Measurements from ENCODE around the gene APOH.
"Not testable (repeated sequence)": the region's sequence is repeated elsewhere in the genome, so short reads cannot be mapped to it uniquely, and the experiment has no call there.

Gene APOH, protein sequence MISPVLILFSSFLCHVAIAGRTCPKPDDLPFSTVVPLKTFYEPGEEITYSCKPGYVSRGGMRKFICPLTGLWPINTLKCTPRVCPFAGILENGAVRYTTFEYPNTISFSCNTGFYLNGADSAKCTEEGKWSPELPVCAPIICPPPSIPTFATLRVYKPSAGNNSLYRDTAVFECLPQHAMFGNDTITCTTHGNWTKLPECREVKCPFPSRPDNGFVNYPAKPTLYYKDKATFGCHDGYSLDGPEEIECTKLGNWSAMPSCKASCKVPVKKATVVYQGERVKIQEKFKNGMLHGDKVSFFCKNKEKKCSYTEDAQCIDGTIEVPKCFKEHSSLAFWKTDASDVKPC

DNA sequence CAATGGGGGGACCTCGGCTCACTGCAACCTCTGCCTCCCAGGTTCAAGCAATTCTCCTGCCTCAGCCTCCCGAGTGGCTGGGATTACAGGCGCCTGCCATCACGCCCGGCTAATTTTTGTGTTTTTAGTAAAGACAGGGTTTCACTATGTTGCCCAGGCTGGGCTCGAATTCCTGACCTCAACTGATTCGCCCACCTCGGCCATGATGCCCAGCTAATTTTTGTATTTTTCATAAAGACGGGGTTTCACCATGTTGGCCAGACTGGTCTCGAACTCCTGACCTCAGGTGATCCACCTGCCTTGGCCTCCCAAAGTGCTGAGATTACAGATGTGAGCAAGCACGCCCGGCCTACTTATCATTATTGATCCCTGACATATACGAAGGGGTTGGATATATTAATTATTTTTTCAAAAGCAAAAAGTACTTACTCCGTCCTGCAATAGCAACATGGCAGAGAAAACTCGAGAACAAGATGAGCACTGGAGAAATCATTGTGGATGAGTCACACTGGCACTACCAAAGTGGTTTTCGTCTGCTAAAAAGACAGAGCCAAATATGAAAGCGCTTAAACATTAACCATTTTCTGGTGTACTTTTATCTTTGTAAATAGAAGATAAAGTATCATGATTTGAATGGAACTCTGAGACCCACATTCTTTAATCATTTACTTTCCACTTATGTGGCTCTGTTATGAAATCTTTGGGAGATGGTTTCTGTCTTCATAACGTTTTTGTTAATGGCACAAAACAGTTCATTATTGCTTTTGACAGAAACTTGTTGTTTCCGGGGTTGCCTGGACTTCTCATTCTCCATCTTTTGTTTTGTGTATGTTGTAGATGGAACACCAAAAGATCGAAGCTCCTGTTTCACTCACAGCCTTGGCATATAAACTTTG, at the start of gene APOH:
Gene APOH (minus strand): TSS at position 529 of the 896 bp plus-strand sequence. CDS start 36 bp downstream, at position 493.
- no peak for DNase-seq (ENCODE audit: low read depth)

DNA sequence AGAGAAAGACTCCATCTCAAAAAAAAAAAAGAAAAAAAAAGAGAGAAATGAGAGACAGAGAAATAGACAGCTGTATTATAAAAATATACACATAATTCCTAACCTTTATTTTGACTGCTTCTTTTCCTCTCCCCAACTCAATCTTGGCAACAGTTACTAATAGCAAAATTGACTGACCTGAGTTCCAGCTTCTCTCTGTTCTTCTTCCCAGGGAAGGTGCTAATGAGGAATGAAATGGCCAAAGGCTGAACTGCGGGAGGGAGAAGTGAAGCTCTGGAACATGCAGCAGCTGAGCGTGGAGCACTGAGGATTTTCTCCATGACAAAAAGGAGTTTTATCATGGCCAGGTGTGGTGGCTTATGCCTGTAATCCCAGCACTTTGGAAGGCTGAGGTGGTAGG, 48.0 kb upstream of the APOH start:
- DNase-seq (ENCODE audit: low read depth), result no peak

DNA sequence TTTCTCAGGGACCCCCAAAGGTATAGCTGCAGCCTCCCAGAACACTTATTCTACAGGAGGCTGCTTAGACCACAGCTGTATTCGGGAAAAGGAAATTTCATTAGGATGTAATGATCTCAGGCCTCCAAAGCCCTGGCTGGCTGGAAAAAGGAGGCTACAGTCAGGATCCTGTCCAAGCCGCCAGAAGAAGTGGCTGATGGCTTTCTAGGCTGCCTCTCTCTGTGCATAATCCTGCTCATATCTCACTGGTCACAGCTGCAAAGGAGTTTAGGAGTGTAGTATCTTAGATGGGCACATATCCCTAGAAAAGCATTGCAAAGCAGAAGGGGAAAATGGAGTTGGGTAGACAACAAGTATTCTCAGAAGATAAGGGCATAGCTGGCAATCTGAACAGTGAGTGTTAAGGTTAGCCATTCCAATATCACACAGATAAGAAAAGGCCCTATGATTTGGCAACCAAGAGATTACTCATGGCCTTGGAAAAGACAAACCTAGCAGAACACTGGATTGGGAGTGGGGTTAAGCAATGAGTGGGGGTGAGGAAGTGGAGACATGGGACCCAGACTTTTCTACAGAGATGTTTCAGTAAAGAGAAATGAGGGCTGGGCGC, 47.2 kb upstream of the APOH start:
- DNase-seq (ENCODE audit: low read depth), result peak; percentile 47

DNA sequence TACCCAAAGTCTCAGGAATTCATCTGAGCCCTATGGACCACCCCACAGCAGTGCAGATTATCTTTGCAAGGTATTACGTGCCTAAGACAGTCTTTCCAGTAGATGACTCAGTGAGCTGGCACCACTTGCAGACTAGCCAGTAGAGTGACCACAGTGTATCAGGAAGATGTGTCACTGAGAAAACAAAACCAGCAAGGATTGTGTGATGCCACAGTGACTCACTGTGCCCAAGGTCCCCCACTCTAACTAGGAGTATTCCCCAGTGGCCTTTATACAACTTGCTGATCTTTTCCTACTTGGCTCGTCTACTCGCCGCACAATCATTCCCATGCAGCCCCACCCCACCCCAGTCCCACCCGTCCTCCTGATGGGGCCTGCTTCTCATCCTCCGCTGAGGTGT, 46.4 kb upstream of the APOH start:
- DNase-seq (ENCODE audit: low read depth), result peak; percentile 98

DNA sequence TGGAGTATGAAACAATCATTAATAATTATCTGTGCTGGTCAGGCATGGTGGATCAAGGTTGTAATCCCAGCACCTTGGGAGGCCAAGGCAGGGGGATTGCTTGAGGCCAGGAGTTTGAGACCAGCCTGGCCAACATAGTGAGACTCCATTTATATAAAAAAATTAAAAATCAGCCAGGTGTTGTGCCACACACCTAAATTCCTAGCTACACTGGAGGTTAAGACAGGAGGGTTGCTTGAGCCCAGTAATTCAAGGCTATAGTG, 44.3 kb upstream of the APOH start:
- DNase-seq (ENCODE audit: low read depth), result no peak

DNA sequence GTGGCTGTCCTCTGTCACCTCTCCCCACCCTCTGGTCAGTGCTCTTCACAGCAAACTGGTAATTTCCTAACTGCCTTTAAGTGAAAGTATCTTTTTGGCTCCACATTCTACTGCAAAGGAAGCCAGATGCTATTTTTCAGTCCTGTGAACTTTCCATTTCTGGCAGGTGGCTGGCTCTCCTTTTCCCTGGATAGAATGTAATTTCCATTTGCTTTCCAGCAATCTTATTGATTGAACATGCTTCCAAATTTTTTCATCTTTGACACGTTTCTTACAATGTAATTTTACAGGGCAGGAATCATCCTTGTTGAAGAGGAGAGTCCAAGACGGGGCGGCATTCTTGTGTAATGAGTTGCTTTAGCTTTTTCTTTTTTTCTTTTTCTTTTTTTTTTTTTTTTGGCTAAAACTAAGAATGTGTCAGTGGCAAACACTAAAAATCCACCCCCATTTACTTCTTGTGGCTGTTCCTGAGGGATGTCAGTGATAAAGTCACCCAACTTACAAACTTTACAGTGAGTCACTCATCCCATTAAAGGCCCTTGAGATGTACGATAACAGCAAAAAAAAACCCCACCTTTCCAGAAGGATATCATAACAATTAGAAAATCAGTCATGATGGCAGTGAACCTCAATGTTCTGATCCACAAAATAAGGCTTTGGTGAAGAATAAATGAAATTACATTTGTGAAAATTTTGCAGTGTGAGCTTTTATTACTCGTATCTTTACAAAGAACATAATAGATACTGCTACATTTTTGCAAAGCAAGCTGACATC, 43.8 kb upstream of the APOH start:
- peak; percentile 95 for DNase-seq (ENCODE audit: low read depth)

DNA sequence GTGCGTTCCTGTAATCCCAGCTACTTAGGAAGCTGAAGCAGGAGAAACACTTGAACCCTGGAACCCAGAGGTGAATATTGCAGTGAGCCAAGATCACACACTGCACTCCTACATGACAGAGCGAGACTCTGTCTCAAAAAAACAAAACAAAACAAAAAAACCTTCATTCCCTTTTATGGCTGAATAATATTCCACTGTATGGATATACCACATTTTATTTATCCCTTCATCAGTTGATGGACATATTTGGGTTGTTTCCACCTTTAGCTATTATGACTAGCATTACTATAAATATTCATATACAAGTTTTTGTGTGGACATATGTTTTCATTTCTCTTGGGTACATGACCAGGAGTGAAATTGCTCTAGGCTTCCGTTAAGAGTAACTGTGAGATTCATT, 42.3 kb upstream of the APOH start:
- DNase-seq (ENCODE audit: low read depth), result no peak

DNA sequence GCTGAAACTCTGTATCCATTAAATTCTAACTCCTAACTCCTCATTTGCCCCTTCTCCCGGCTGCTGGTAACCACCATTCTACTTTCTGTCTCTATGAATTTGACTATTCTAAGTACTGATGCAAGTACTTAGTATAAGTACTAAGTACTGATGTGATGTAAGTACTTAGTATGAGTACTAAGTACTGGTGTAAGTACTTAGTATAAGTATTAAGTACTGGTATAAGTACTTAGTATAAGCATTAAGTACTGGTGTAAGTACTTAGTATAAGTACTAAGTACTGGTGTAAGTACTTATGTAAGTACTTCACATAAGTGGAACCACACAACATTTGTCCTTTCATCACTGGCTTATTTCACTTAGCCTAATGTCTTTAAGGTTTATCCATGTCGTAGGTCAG, 40.9 kb upstream of the APOH start:
- DNase-seq (ENCODE audit: low read depth), result no peak

DNA sequence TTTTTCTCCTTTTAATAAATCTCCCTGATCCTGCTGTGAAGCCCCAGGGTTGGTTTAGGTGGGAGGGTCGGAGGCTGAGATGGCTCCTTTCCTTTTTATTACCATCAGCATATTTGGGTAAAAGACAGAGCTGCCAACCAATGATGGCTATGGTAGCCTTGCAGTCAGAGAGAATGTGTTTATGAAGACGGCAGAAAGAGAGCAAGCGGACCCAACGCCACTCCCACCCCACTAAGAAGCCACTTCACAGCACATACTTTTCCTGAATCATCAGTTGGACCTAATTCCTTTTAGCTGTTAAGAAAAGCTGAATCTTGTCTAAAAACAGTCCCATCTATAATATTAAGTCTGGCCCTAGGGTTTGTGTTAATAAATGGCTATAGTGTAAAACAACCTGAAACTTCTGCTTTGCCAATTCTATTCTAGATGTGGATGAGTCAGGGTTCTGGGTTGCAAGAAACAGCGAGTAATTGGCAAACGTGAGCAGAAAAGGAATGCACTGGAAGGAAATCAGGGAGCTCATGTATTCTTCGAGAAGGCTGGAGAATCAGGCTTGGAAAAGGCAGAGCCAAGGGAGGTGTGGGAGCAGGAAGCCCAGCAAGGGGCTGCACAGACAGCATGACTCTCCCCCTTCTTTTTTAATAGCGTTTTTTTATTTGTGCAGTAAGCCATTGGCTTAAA, 39.2 kb upstream of the APOH start:
- DNase-seq (ENCODE audit: low read depth), result peak; percentile 91

DNA sequence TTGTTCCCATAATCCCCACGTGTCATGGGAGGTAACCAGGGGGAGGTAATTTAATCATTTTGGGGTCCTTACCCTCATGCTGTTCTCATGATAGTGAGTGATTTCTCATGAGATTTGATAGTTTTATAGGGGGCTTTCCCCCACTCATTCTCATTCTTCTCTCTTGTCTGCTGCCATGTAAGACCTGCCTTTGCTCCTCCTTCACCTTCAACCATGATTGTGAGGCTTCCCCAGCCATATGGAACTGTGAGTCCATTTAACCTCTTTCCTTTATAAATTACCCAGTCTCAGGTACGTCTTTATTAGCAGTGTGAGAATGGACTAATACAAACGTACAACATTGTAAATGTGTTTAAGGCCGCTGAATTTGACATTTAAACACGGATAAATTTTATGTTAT, 35.5 kb upstream of the APOH start:
- no peak for DNase-seq (ENCODE audit: low read depth)

DNA sequence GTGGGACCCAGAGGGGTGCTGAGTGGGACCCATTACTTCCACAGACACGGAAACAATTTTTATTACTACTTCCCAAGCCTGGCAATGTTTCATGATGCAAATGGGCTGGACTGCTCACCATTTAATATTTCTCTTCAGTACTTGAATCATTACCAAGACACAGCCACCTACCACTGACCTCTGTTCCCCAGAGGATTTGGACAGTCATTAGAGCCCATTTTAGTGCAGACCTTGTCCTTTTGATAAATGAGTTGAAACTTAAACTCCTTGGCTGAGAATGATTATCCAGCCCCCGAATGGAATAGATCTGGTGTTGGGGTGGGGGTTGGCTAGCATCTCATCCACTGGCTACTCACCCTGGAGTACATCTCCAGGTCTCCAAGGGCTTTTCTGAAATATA, 33.6 kb upstream of the APOH start:
- DNase-seq (ENCODE audit: low read depth), result no peak

DNA sequence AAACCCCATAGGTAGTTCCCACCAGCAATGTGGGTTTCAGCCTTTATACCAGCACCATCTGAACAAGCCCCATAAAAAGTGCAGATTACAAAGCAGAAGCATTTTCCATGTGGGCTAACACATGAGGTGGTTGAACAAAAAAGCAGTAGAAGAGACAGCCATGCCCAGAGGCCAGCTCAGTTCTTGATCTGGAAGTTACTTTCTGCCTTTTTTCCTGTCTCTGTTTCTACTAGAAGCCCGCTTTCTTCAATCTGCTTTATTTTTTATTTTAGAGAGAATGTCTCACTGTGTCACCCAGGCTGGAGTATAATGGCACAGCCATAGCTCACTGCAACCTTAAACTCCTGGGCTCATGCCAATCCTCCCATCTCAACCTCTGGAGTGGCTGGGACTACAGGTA, 31.5 kb upstream of the APOH start:
- DNase-seq (ENCODE audit: low read depth), result no peak

DNA sequence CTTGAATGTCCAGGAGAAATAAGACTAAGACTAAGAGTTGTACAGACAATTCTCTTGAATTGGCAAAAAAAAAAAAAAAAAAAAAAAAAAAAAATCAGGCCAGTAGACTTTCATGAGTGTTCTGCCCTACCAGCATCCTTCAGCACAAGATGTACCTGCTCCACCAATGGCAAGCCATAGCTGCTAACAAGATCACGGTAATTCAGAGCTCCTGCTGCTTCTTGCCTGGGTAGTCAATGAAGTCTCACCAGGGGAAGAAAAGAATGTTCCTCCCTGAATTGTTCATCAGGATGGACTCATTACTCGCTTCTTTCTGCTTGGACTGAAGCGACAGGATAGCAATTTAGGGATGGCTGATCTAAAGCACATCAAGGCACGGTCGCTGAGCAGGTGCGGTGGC, 31.1 kb upstream of the APOH start:
- no peak for DNase-seq (ENCODE audit: low read depth)

DNA sequence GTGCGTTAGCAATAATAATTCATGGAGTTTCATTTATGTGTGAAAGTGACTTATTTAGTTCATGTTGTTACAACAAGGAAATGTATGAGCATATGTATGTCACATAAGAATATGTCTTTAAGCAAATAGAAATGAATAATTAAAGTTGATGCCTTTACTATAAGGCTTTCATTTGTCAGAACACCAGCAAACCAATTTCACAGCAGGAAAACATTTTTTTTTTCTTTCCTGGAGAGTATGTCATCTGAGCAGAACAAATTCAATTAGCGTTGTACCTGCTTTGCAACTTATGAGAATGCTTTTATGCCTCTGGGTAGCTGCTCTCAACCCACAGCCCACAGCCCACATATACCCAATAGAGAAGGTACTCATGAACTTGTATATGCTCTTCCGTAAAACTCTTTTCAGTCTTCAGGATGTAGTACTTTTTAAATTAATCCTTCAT, 26.3 kb upstream of the APOH start:
- DNase-seq (ENCODE audit: low read depth), result no peak

DNA sequence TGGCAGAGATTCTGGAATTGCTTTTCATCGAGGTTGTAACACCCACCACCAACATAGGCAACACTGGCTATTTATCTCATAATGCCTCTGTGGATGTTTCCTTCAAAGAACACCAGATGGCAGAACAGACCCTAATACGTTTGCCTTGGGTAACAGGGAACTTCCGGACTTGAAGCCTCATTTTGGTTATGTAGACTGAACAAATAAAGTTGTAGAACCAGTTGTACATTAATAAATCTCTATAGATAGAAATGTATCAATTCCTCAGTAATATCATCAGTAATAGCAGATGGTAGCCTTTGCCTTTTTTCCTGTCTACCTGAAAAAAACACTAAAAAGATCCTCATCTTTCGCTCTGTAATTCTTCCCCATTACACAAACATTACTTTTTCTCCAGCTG, 25.9 kb upstream of the APOH start:
- DNase-seq (ENCODE audit: low read depth), result peak; percentile 81

DNA sequence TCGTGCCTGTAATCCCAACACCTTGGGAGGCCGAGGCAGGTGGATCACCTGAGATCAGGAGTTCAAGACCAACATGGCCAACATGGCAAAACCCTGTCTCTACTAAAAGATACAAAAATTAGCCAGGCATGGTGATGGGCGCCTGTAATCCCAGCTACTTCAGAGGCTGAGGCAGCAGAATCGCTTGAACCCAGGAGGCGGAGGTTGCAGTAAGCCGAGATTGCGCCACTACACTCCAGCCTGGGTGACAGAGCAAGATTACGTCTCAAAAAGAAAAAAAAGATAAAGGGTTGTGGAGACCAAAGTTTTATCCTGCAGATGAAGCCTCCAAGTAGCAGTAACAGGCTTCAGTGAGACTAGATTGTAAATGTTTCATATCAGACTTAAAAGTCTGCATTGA, 24.2 kb upstream of the APOH start:
- not testable (repeated sequence) for DNase-seq (ENCODE audit: low read depth)

DNA sequence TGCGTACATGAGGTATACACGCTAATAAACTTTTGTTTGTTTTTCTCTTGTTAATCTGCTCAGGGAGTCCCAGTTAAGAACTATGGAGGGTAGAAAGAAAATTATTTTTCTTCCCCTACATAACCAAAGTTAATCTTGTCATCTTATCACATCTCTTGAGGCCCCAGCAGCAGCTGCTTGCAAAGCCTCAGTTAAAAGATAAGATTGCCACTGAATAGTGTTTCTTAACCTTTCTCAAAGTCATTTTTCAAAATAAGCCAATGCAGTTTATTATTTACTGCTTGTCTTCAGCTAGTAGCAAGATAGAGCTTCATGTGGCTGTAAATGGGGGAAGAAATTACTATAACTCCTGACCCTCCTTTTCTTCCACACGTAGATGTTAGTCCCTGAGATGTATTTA, 21.5 kb upstream of the APOH start:
- DNase-seq (ENCODE audit: low read depth), result no peak

DNA sequence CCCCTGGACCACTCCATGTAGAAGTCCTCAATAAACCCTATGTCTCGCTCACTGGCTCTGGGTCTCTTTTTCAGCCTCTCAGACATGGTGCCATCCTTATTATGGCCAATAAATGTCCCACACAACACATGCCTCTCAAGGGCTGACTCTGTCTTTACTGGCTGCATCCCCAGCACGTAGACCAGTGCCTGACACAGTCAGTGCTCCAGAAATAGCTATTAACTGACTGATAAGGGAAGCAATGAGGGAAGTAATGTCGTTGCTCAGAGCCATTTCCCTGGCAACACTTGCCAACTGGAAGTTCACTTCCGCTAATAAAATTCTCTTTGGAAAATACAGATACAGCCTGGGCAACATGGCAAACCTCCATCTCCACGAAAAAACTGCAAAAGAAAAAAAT, 19.1 kb upstream of the APOH start:
- no peak for DNase-seq (ENCODE audit: low read depth)

DNA sequence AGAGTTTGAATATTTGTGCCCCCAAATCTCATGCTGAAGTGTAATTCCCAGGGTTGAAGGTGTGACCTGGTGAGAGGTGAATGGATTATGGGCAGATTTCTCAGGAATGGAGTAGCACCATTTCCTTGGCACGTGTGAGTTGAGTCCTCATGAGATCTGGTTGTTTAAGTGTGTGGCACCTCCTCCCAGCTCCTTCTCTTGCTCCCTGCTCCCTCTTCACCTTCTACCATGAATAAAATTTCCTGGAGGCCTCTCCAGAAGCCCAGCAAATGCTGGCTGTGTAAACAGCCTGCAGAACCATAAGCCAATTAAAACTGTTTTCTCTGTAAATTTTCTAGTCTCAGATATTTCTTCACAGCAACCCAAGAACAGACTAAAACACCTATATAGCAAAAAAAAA, 12.6 kb upstream of the APOH start:
- DNase-seq (ENCODE audit: low read depth), result no peak

DNA sequence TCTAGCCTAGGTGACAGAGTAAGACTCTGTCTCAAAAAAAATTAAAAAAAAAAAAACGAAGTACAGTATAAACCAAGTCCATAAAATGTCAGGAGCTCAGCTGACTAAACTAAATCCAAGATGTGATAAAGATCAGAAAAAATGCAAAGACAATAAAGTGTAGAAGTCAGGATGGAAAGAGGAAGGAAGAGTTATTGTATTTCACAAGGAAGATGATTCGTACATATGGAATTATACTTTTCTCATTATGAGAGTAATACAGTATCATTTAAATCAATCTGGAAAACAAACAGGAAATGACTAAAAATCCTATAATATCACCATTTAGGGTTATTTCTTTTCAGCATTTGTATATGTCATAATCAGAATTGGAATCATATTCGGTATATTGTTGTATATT, 11.4 kb upstream of the APOH start:
- peak; percentile 75 for DNase-seq (ENCODE audit: low read depth)

DNA sequence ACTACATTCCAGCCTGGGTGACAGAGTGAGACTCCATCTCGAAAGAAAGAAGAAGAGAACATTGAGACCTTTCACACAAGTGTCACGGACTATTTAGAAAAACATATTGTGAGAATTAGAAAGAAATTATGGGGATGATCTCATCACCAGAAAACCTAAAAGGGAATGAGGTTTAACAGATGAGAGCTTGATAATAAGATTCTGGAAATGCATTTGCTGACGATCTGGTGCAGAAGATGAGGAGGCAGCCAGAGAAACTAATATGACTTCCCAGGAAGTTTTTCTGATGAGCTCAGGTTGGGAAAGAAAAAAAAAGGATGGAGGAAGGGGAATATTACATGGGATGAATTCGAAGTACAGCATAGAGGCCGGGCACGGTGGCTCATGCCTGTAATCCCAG, 10.8 kb upstream of the APOH start:
- peak; percentile 71 for DNase-seq (ENCODE audit: low read depth)
